ENCODE data around the gene PPM1E. TPM values are rescaled to one million over a fixed set of nuclear protein-coding genes. Genes with fewer than 3 reads are reported as not detected.
A peak's percentile ranks its signal among the peaks of the same experiment; 100 is the strongest.

The PPM1E gene
- total RNA-seq, 1 experiment from 2014 or later: 0.09 TPM

DNA sequence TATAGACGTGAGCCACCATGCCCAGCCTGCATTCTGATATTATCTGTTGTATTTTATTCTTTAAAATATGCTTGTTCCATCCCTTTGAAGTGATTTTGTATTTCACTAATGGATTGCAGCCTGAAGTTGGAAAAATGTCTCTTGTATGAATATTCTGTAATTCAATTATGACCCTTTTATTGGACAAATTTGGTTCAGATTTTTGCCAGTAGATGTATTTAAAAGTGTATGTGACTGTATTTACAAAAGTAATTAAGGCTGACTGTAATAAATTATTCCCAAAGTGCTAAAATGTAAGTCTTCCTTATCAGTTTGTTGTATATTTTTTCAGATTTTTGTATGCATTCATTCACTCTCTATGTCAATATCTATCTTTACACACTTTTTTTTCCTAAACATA, 23.8 kb downstream of the PPM1E start:
- H3K36me3 Mint-ChIP-seq (ENCODE audit: insufficient read depth, unreplicated experiment): no peaks in the 10 kb centered on the region
- CTCF ChIA-PET: no interaction called here

DNA sequence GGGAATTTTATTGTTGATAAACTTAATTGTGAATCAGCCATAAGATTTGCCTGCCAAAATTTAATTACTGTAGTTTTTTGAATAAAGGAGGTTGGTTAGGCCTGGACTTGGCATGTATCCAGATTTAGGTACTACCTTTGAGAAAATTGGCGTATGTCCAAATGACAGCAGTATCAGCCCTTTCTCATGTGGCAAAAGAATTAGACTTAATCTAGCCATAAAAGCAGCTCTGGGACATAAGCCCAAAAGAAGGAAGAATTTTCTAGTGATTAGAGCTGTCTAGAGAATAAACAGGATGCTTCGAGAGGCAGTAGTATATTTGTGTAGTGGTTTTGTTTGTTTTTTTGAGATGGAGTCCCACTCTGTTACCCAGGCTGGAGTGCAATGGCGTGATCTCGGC, 27.7 kb downstream of the PPM1E start:
- CTCF ChIA-PET: interaction anchor here (0.6 kb wide), 1 partner anchor 239 kb away, joined by 3 read pairs; no protein-coding TSS in a partner anchor
- H3K4me3 Mint-ChIP-seq (ENCODE audit: low read depth, unreplicated experiment): no peak overlapping the region
- H3K36me3 Mint-ChIP-seq (ENCODE audit: insufficient read depth, unreplicated experiment): no peaks in the 10 kb centered on the region
- H3K27ac Mint-ChIP-seq (ENCODE audit: unreplicated experiment): no peak overlapping the region
- TF ChIP-seq, protein P1, sequence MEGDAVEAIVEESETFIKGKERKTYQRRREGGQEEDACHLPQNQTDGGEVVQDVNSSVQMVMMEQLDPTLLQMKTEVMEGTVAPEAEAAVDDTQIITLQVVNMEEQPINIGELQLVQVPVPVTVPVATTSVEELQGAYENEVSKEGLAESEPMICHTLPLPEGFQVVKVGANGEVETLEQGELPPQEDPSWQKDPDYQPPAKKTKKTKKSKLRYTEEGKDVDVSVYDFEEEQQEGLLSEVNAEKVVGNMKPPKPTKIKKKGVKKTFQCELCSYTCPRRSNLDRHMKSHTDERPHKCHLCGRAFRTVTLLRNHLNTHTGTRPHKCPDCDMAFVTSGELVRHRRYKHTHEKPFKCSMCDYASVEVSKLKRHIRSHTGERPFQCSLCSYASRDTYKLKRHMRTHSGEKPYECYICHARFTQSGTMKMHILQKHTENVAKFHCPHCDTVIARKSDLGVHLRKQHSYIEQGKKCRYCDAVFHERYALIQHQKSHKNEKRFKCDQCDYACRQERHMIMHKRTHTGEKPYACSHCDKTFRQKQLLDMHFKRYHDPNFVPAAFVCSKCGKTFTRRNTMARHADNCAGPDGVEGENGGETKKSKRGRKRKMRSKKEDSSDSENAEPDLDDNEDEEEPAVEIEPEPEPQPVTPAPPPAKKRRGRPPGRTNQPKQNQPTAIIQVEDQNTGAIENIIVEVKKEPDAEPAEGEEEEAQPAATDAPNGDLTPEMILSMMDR (IDR thresholded peaks at IDR 0.05; ENCODE audit: unreplicated experiment): no peak
- DNase-seq: no peak
- no peaks in the 10 kb centered on the region for H3K4me1 Mint-ChIP-seq (ENCODE audit: low read depth, unreplicated experiment)
- H3K9me3 Mint-ChIP-seq (ENCODE audit: low read depth, unreplicated experiment): no peaks in the 10 kb centered on the region
- no TSS peak for BruUV-seq (replicated peaks)
- intact Hi-C loops (cut with micrococcal nuclease; ENCODE audit: unreplicated experiment): no loop called here
- H3K27me3 Mint-ChIP-seq (ENCODE audit: unreplicated experiment): no peaks in the 10 kb centered on the region

More for the DNA sequence above, 23.8 kb downstream of the PPM1E start:
- H3K27ac Mint-ChIP-seq (ENCODE audit: unreplicated experiment): no peak overlapping the region
- H3K9me3 Mint-ChIP-seq (ENCODE audit: low read depth, unreplicated experiment): no peaks in the 10 kb centered on the region
- no peaks in the 10 kb centered on the region for H3K27me3 Mint-ChIP-seq (ENCODE audit: unreplicated experiment)
- BruUV-seq (replicated peaks): no TSS peak
- intact Hi-C loops (cut with micrococcal nuclease; ENCODE audit: unreplicated experiment): no loop called here
- no peaks in the 10 kb centered on the region for H3K4me1 Mint-ChIP-seq (ENCODE audit: low read depth, unreplicated experiment)
- TF ChIP-seq, protein P1 (IDR thresholded peaks at IDR 0.05; ENCODE audit: unreplicated experiment): no peak
- H3K4me3 Mint-ChIP-seq (ENCODE audit: low read depth, unreplicated experiment): no peak overlapping the region
- DNase-seq: no peak

DNA sequence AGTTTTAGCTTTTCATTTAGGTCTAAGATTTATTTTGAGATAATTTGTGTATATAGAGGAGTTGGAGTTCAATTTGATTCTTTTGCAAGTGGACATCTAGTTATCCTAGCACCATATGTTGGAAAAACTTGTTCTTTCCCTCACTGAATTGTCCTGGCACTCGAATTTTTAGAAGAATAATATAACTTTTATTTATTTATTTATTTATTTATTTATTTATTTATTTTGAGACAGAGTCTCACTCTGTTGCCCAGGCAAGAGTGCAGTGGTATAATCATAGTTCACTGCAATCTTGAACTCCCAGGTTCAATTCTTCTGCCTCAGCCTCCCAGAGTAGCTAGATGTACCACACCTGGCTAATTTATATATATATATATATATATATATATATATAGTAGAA, 29.4 kb downstream of the PPM1E start:
- H3K27ac Mint-ChIP-seq (ENCODE audit: unreplicated experiment): no peak overlapping the region
- intact Hi-C loops (cut with micrococcal nuclease; ENCODE audit: unreplicated experiment): no loop called here
- CTCF ChIA-PET: no interaction called here
- H3K4me3 Mint-ChIP-seq (ENCODE audit: low read depth, unreplicated experiment): no peak overlapping the region
- no peaks in the 10 kb centered on the region for H3K27me3 Mint-ChIP-seq (ENCODE audit: unreplicated experiment)
- TF ChIP-seq, protein P1 (IDR thresholded peaks at IDR 0.05; ENCODE audit: unreplicated experiment): no peak
- H3K4me1 Mint-ChIP-seq (ENCODE audit: low read depth, unreplicated experiment): no peaks in the 10 kb centered on the region
- H3K36me3 Mint-ChIP-seq (ENCODE audit: insufficient read depth, unreplicated experiment): no peaks in the 10 kb centered on the region
- H3K9me3 Mint-ChIP-seq (ENCODE audit: low read depth, unreplicated experiment): no peaks in the 10 kb centered on the region
- no TSS peak for BruUV-seq (replicated peaks)
- DNase-seq: no peak

DNA sequence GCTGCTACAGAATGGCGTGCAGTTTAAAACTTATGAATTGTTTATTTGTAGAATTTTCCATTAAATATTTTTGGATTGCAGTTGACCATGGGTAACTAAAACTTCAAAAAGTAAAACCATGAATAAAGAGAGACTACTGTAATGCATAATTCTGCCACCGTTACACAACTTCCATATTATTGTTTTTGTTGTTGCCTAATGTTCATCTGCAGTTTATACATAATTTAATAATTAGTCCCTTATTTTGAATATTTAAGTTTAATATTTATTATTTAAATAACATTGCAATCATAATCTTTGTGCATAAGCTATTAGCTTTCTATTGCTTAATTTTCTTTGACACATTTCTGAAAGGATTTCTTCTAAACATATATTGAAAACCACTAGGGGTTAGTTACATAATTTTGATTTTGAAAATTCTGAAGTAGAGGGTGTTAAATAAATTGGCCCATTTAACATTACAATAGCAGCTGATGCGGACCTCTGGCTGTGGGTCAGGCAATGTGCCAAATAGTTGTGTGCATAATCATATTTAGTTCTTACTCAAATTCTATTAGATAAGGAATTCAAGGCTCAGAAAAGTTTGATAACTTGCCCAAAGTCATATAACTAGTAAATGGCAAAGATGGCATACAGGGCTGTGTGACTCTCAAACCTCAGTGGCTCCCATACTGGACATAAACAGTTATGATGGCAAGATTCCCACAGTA, 31.1 kb downstream of the PPM1E start:
- intact Hi-C loops (cut with micrococcal nuclease; ENCODE audit: unreplicated experiment): no loop called here
- Mint-ChIP-seq H3K27me3 (ENCODE audit: unreplicated experiment) (no peaks in the 10 kb centered on the region), H3K4me3 (ENCODE audit: low read depth, unreplicated experiment) (no peak overlapping the region), H3K9me3 (ENCODE audit: low read depth, unreplicated experiment) (no peaks in the 10 kb centered on the region), H3K27ac (ENCODE audit: unreplicated experiment) (no peak overlapping the region), H3K36me3 (ENCODE audit: insufficient read depth, unreplicated experiment) (no peaks in the 10 kb centered on the region), H3K4me1 (ENCODE audit: low read depth, unreplicated experiment) (no peaks in the 10 kb centered on the region)
- no TSS peak for BruUV-seq (replicated peaks)
- TF ChIP-seq, protein P1 (IDR thresholded peaks at IDR 0.05; ENCODE audit: unreplicated experiment): no peak
- CTCF ChIA-PET: no interaction called here
- peak; percentile 10 for DNase-seq
